Mesenchymal stem cell (in vitro differentiated cells and primary cell): Measurements from ENCODE around the gene PDE4A.

Experiments used
- DNase-seq: peaks from one replicate; pipeline ENCODE4 v3.0.0-alpha.2; 2013
- H2AFZ ChIP-seq: one replicate; pipeline ENCODE4 v1.6.1; 2013; ENCODE audit warnings: low read depth, mild to moderate bottlenecking, control low read depth, inconsistent platforms, low read length, moderate library complexity
- H2AK5ac ChIP-seq: 2 replicates; pipeline ENCODE4 v1.6.1; 2013; ENCODE audit warnings: low read length, moderate library complexity, mild to moderate bottlenecking, inconsistent platforms; ENCODE audit not compliant: severe bottlenecking
- H2BK120ac ChIP-seq: one replicate; pipeline ENCODE4 v1.6.1; 2013; ENCODE audit warnings: low read depth, mild to moderate bottlenecking, inconsistent platforms, low read length, moderate library complexity
- H2BK12ac ChIP-seq, 2 experiments: one replicate each; pipeline ENCODE4 v1.6.1; 2013; ENCODE audit warnings: inconsistent platforms in 2 of 2, low read length in 2 of 2, mild to moderate bottlenecking in 2 of 2, moderate library complexity in 2 of 2, control low read depth in 1 of 2
- H2BK15ac ChIP-seq: one replicate; pipeline ENCODE4 v1.6.1; 2013; ENCODE audit warnings: mild to moderate bottlenecking, low read depth, inconsistent platforms; ENCODE audit not compliant: poor library complexity, severe bottlenecking
- H2BK5ac ChIP-seq: 2 replicates; pipeline ENCODE4 v1.6.1; 2013; ENCODE audit warnings: low read depth, mild to moderate bottlenecking, low read length, control low read depth, inconsistent platforms; ENCODE audit not compliant: poor library complexity, severe bottlenecking
- H3K14ac ChIP-seq, 2 experiments: one replicate each; pipeline ENCODE4 v1.6.1; 2013; ENCODE audit warnings: inconsistent platforms in 2 of 2, low read length in 2 of 2, control low read depth in 1 of 2, mild to moderate bottlenecking in 1 of 2, moderate library complexity in 1 of 2
- H3K18ac ChIP-seq, 2 experiments: one replicate each; pipeline ENCODE4 v1.6.1; 2013; ENCODE audit warnings: inconsistent platforms in 2 of 2, low read length in 2 of 2, control low read depth in 1 of 2, low read depth in 1 of 2, mild to moderate bottlenecking in 1 of 2
- H3K23ac ChIP-seq, 2 experiments: one replicate each; pipeline ENCODE4 v1.6.1; 2013; ENCODE audit warnings: inconsistent platforms in 2 of 2, low read length in 2 of 2, mild to moderate bottlenecking in 2 of 2, moderate library complexity in 2 of 2, control low read depth in 1 of 2
- H3K27ac ChIP-seq: 2 replicates; pipeline ENCODE4 v1.5.1; 2013; ENCODE audit warnings: mild to moderate bottlenecking, moderate library complexity, low read length, control low read depth, inconsistent platforms; ENCODE audit not compliant: poor library complexity, severe bottlenecking
- H3K27me3 ChIP-seq, 2 experiments: 2 replicates each; pipeline versions ENCODE4 v1.6.1 to v1.7.0; 2013; ENCODE audit warnings: low read length in 2 of 2, mild to moderate bottlenecking in 2 of 2, moderate library complexity in 2 of 2, control low read depth in 1 of 2, inconsistent platforms in 1 of 2; ENCODE audit not compliant: control insufficient read depth in 1 of 2, insufficient read depth in 1 of 2
- H3K36me3 ChIP-seq, 2 experiments: 2 replicates each; pipeline versions ENCODE4 v1.6.1 to v1.7.0; 2013; ENCODE audit warnings: low read length in 2 of 2, control low read depth in 1 of 2, inconsistent platforms in 1 of 2, low read depth in 1 of 2, mild to moderate bottlenecking in 1 of 2; ENCODE audit not compliant: insufficient read depth in 2 of 2, control insufficient read depth in 1 of 2
- H3K4ac ChIP-seq, 2 experiments: one replicate each; pipeline ENCODE4 v1.6.1; 2013; ENCODE audit warnings: inconsistent platforms in 2 of 2, low read length in 2 of 2, mild to moderate bottlenecking in 2 of 2, moderate library complexity in 2 of 2, control low read depth in 1 of 2, low read depth in 1 of 2
- H3K4me1 ChIP-seq: 2 replicates; pipeline ENCODE4 v1.6.1; 2013; ENCODE audit warnings: low read depth, low read length, control low read depth; ENCODE audit not compliant: control insufficient read depth, insufficient read depth
- H3K4me2 ChIP-seq: 2 replicates; pipeline ENCODE4 v1.6.1; 2013; ENCODE audit warnings: low read length, mild to moderate bottlenecking, inconsistent platforms; ENCODE audit not compliant: poor library complexity, severe bottlenecking
- H3K4me3 ChIP-seq, 2 experiments: 2 replicates each; pipeline versions ENCODE4 v1.5.1 to v1.7.0; 2013; ENCODE audit warnings: low read length in 2 of 2, mild to moderate bottlenecking in 2 of 2, control low read depth in 1 of 2, low read depth in 1 of 2; ENCODE audit not compliant: insufficient read depth in 1 of 2
- H3K79me1 ChIP-seq: replicated peaks from 2 replicates; pipeline ENCODE4 v1.6.1; 2013; ENCODE audit warnings: mild to moderate bottlenecking, control low read depth, low read length, inconsistent platforms; ENCODE audit not compliant: poor library complexity, severe bottlenecking
- H3K9ac ChIP-seq: 2 replicates; pipeline ENCODE4 v1.7.0; 2013; ENCODE audit warnings: mild to moderate bottlenecking, low read length, moderate library complexity
- H3K9me3 ChIP-seq: 2 replicates; pipeline ENCODE4 v1.7.0; 2013; ENCODE audit warnings: mild to moderate bottlenecking, low read length; ENCODE audit not compliant: control insufficient read depth
- H4K8ac ChIP-seq: one replicate; pipeline ENCODE4 v1.6.1; 2013; ENCODE audit warnings: inconsistent platforms, mild to moderate bottlenecking, low read length, moderate library complexity
- H4K91ac ChIP-seq: one replicate; pipeline ENCODE4 v1.6.1; 2013; ENCODE audit warnings: mild to moderate bottlenecking, low read length, inconsistent platforms
- WGBS: methylation state at CpG from one replicate; pipeline ENCODE4 v1.1.7; 2013; ENCODE audit warnings: mixed read lengths; 5-methylcytosine and 5-hydroxymethylcytosine counted together

Gene PDE4A

DNA sequence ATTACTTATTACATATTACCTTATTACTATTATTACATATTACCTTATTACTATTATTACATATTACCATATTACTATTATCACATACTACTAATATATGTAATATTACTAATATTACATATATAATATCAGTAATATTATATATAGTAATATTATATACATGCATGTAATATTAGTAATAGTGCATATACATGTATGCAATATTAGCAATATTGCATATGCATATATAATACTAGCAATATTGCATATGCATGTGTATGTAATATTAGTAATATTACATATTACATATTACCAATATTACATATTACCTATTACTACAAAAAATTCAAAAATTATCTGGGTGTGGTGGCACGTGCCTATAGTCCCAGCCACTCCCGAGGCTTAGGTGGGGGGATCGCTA, 22.4 kb downstream of the PDE4A start:
- 95% methylated on average over 3 of the region's 3 CpGs for WGBS
- H3K9ac ChIP-seq, result no peak overlapping the region
- no peaks in the 10 kb centered on the region for H3K36me3 ChIP-seq
- H3K18ac ChIP-seq, result no peak overlapping the region
- H3K14ac ChIP-seq, result no peak overlapping the region
- no peak overlapping the region for H3K4me2 ChIP-seq
- H2BK5ac ChIP-seq, result no peak overlapping the region
- no peak overlapping the region for H2BK12ac ChIP-seq
- no peak overlapping the region for H2AFZ ChIP-seq
- no peak overlapping the region for H2AK5ac ChIP-seq
- H2BK15ac ChIP-seq, result no peak overlapping the region
- H3K4ac ChIP-seq, result no peak overlapping the region
- peaks cover 3% of the 10 kb centered on the region for H3K79me1 ChIP-seq
- no peak overlapping the region for H4K8ac ChIP-seq
- no peaks in the 10 kb centered on the region for H3K27me3 ChIP-seq
- H3K27ac ChIP-seq, result no peak overlapping the region
- no peak for DNase-seq
- no peaks in the 10 kb centered on the region for H3K4me1 ChIP-seq
- H2BK120ac ChIP-seq, result no peak overlapping the region
- no peak overlapping the region for H4K91ac ChIP-seq
- no peak overlapping the region for H3K4me3 ChIP-seq
- H3K9me3 ChIP-seq, result no peaks in the 10 kb centered on the region
- no peak overlapping the region for H3K23ac ChIP-seq

DNA sequence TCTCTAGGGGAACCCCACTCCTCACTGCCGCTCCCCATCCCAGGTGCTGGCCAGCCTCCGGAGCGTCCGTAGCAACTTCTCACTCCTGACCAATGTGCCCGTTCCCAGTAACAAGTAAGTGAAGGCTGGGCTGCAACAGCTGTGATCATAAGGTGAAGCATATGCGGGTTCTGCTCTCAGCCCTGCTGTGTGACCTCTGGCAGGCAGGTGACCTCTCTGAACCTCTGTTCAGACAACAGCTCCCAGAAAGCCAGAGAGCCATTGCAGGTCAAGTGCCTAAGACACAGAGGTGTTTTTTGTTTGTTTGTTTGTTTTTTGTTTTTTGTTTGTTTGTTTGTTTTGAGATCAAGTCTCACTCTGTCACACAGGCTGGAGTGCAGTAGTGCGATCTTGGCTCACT, 28.7 kb downstream of the PDE4A start:
- H2BK12ac ChIP-seq, result no peak overlapping the region
- DNase-seq, result no peak
- H3K4me3 ChIP-seq, result no peak overlapping the region
- H2BK120ac ChIP-seq, result no peak overlapping the region
- no peak overlapping the region for H3K9ac ChIP-seq
- H3K23ac ChIP-seq, result no peak overlapping the region
- peaks cover 6 to 12% of the 10 kb centered on the region in 2 experiments for H3K36me3 ChIP-seq
- H3K9me3 ChIP-seq, result no peaks in the 10 kb centered on the region
- whole genome bisulfite sequencing, result 91% methylated on average over 7 of the region's 7 CpGs
- H2AK5ac ChIP-seq, result no peak overlapping the region
- no peaks in the 10 kb centered on the region for H3K79me1 ChIP-seq
- no peak overlapping the region for H3K14ac ChIP-seq
- H3K4ac ChIP-seq, result no peak overlapping the region
- H3K27ac ChIP-seq, result no peak overlapping the region
- no peaks in the 10 kb centered on the region for H3K27me3 ChIP-seq
- H3K4me2 ChIP-seq, result no peak overlapping the region
- H3K18ac ChIP-seq, result no peak overlapping the region
- no peak overlapping the region for H4K91ac ChIP-seq
- no peak overlapping the region for H2AFZ ChIP-seq
- no peak overlapping the region for H2BK15ac ChIP-seq
- H2BK5ac ChIP-seq, result no peak overlapping the region
- peaks cover 1% of the 10 kb centered on the region for H3K4me1 ChIP-seq
- H4K8ac ChIP-seq, result no peak overlapping the region

DNA sequence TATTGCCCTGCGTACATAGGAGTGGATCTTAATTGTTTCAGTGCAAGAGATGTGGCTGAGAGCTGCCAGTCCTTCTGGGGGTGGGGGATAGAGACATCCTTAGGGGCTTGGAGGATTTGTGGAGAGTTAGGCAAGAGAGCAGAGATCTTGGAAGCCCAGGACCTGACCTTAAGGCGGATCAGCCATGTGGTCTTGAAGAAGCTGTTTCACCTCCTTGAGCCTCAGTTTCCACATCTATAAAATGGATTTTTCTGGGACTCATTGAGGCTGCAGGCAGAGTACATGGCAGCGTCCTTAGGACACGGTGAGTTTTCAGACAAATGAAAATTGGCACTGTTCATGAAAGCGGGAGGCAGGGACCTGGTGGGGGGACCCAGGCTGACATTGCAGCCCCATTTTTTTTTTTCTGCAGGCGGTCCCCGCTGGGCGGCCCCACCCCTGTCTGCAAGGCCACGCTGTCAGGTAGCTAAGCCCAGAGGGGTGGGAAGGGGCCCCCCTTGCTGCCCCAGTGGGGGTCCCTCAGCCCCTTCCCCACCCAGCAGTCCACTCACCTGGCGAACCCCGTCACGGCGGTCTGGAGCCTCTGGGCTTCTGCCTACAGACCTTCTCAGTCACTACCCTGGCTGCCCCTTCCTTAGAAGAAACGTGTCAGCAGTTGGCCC, 30.0 kb downstream of the PDE4A start:
- H3K18ac ChIP-seq, result no peak overlapping the region
- H3K9ac ChIP-seq, result no peak overlapping the region
- H4K91ac ChIP-seq, result no peak overlapping the region
- no peak overlapping the region for H3K4me3 ChIP-seq
- H3K9me3 ChIP-seq, result no peaks in the 10 kb centered on the region
- H4K8ac ChIP-seq, result no peak overlapping the region
- H3K79me1 ChIP-seq, result no peaks in the 10 kb centered on the region
- H3K14ac ChIP-seq, result no peak overlapping the region
- H2BK15ac ChIP-seq, result no peak overlapping the region
- no peak overlapping the region for H2BK12ac ChIP-seq
- H3K27ac ChIP-seq, result no peak overlapping the region
- no peaks in the 10 kb centered on the region for H3K27me3 ChIP-seq
- no peak overlapping the region for H2AK5ac ChIP-seq
- no peak overlapping the region for H3K23ac ChIP-seq
- no peak overlapping the region for H3K4me2 ChIP-seq
- H3K36me3 ChIP-seq, result peaks cover 6 to 12% of the 10 kb centered on the region in 2 experiments
- H2BK120ac ChIP-seq, result no peak overlapping the region
- H3K4ac ChIP-seq, result no peak overlapping the region
- no peak overlapping the region for H2BK5ac ChIP-seq
- 97% methylated on average over 14 of the region's 14 CpGs for WGBS
- DNase-seq, result no peak
- no peak overlapping the region for H2AFZ ChIP-seq
- peaks cover 1% of the 10 kb centered on the region for H3K4me1 ChIP-seq

DNA sequence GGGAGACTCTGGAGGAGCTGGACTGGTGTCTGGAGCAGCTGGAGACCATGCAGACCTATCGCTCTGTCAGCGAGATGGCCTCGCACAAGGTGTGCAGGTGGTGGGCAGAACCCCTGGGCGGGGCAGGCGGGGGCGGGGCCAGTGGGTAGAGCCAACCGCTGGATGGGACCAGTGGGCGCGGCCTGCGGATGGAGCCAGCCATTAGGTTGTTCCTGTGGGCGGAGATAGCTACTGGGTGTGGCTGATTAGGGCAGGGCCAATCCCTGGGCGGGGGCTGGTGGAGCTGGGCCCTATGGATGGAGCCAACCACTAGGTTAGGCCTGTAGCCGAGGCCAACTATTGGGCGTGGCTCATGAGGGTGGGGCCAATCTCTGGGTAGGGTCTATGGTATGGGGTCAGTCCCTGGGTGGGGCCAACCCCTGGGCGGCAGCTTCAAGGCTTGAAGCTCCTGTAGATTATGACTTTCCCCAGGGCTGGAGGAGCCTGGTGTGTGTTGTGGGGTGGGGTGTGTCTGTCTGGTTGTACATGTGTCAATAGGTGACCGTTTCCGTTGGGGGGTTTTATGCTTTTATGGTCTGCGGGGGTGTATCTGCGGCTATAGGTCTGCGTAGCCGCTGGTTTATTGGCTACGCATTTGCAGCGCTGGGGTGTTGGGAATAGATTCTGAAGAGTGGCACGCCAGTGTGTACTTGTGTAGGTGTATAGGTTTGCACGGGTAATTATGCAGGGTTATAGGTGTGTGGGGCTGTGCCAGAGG, 30.7 kb downstream of the PDE4A start:
- Histone ChIP-seq H3K79me1 (no peaks in the 10 kb centered on the region), H2AFZ (no peak overlapping the region), H4K91ac (no peak overlapping the region), H3K4me3 (no peak overlapping the region), H3K14ac (no peak overlapping the region), H3K23ac (no peak overlapping the region), H2AK5ac (no peak overlapping the region), H3K4me2 (no peak overlapping the region), H3K9me3 (no peaks in the 10 kb centered on the region), H2BK15ac (no peak overlapping the region), H3K18ac (no peak overlapping the region), H2BK12ac (no peak overlapping the region), H3K27me3 (no peaks in the 10 kb centered on the region), H3K4ac (no peak overlapping the region), H2BK120ac (no peak overlapping the region), H3K9ac (no peak overlapping the region), H3K4me1 (peaks cover 1% of the 10 kb centered on the region), H2BK5ac (no peak overlapping the region), H4K8ac (no peak overlapping the region), H3K36me3 (peaks cover 6 to 12% of the 10 kb centered on the region in 2 experiments), H3K27ac (no peak overlapping the region)
- no peak for DNase-seq
- WGBS, result 92% methylated on average over 25 of the region's 25 CpGs
